Renal cortex interstitium (tissue), 11 donors: ENCODE results near the gene SLC9A9. TPM values are rescaled to one million over a fixed set of nuclear protein-coding genes. Genes with fewer than 3 reads are reported as not detected.

Experiments
- DNase-seq, 11 donors: peaks; one replicate each; pipeline ENCODE4 v3.0.0-alpha.2; 2013; ENCODE audit warnings: low read depth in 9 of 11, low spot score in 4 of 11; ENCODE audit errors: extremely low read depth in 1 of 11
- polyA plus RNA-seq, 3 donors: library from polyadenylated mRNA; unstranded; fragments of 120-200 nt; gene quantifications; one replicate each; pipeline ENCODE4 v1.2.1, GENCODE V29; 2013; ENCODE audit not compliant: insufficient read length in 3 of 3

The SLC9A9 gene
- polyA plus RNA-seq, 3 donors: 4.7 to 6.0 (median 5.6) TPM

DNA sequence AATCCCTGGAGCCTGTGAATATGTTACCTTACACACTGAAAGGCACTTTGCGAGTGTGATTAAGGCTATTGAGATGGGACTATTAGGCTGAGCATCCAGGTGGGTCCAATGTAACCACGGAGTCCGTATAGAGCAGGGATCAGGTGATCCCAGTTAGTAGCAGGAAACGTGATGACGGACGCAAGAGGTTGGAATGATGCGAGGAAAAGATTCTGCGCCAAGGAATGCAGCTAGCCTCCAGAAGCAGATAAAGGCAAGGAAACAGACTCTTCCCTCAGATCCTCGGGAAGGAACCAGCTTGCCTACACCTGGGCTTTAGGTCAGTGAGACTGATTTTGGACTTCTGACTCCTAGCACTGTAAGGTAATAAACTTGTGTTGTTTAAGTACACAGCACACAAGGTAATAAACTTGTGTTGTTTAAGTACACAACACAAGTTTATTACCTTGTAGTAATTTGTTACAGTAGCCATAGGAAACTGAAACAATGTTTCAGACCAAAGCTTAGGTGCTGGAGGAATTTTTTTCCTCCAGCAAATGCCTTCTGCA, 603.7 kb downstream of the SLC9A9 start:
- no peak for DNase-seq

- no peak for DNase-seq
Measured at GRCh38 chr3:143243686-143244085, 604.6 kb downstream of the SLC9A9 start.

DNA sequence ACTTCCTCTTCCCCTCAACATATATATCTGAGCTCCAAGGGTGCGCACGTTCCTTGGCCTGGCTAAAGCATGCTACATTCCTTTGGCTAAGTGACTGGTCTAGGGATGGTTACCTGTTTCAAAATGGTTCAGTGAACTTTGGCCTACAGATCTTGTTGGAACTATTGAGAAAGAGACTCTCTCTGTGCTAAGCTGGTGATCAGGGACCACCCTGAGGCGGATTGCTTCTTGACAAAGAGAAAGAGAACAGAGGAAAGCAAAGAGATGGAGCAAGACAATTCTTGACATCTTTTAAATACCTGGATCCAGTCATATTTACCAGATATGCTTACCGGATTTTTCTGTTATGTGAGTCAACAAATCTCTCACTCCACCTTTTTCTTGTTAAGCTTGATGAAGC, 605.6 kb downstream of the SLC9A9 start:
- no peak for DNase-seq

DNA sequence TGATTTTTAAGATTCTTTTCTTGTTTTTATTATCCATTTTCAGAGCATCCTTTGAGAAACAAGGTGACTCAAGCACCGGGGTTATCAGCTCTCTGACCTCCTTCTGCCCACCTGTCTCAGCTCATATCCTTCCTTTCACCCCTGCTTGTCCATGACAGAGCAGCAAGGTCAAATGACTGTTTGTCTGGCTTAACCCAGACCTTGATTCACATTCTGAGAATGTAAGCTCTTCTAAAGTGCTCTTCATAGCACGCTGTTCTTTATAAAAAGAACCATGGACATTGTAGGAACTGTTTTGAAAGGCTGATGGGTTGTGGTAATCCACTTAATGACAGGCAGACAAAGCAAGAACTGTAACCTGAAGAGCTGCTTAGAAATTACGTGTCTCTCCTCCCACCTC, 606.2 kb downstream of the SLC9A9 start:
- no peak for DNase-seq

GRCh38 chr3:143241481-143241951, 606.8 kb downstream of the SLC9A9 start:
- peak in 1 of 11 donors; percentile 12 for DNase-seq

DNA sequence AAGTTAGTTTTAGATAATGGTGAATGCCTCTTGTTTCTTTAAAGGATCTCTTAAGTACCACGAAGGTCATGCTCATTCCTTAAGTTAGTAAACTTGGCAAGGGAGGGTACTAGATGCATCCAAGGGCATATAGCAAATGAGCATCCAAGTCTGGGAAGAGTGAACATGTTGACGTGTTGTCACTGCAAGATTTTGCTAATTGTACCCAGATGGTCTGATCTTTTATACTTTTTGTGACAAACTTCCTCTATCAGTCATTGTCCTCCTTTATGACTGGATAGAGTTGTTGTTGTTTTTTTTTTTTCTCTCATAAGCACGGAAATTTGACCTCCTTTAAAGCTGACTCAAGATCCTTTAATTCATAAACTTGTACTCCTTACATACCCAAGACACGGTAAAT, 607.4 kb downstream of the SLC9A9 start:
- no peak for DNase-seq

DNA sequence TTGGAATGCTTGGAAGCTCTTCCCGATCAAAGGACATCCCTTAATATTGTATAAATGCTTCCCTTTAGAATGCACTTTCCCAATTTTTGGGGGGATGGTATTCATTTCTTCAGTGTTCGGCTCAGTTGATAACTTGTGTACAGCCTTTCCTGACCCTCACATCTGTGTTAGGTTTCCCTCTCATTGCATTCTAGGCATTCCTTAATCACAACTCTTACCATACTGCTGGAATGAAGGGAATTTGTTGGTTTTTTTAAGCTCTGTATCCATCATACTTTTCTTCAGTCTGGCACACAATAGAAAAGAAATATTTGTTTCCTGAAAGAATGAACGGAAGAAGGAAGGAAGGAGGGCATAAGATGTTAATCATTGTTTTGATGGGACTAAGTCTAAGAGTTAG, 609.2 kb downstream of the SLC9A9 start:
- no peak for DNase-seq

DNA sequence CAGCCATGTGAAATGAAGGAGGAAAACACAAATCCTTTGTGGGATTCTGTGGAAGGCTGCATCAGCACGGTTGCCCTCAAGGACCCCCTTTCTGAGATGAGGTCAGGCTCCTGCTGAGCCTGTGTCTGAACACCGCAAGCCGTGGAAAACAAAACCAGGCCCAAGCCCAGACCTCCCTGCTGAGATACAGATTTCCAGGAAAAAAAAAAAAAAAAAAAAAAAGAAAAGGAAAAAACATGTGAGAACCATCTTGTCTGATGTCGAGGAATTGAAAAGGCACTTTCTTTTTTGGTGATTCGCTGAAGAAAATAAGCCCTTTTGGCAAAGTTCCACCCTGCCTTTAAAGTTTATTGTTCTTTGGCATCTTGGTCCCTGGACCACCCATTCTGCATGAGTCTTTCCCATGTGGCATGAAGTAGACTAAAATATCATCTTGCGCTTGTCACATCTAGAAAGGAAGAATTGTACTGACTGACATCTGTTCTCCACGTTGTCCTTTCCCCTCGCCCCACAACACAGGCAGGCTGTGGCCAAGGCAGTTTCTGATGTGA, 611.1 kb downstream of the SLC9A9 start:
- peak in 4 of 11 donors; percentile 26 to 46 (median 30) for DNase-seq

GRCh38 chr3:143236226-143236964, 611.9 kb downstream of the SLC9A9 start:
- DNase-seq: peak in 1 of 11 donors; percentile 20

- DNase-seq: no peak
Measured at GRCh38 chr3:143235614-143236204, 612.6 kb downstream of the SLC9A9 start.

- no peak for DNase-seq
Measured at GRCh38 chr3:143234526-143234925, 613.7 kb downstream of the SLC9A9 start.

GRCh38 chr3:143232981-143233380, 615.3 kb downstream of the SLC9A9 start:
- no peak for DNase-seq

GRCh38 chr3:143228405-143228804, 619.9 kb downstream of the SLC9A9 start:
- DNase-seq: no peak

DNA sequence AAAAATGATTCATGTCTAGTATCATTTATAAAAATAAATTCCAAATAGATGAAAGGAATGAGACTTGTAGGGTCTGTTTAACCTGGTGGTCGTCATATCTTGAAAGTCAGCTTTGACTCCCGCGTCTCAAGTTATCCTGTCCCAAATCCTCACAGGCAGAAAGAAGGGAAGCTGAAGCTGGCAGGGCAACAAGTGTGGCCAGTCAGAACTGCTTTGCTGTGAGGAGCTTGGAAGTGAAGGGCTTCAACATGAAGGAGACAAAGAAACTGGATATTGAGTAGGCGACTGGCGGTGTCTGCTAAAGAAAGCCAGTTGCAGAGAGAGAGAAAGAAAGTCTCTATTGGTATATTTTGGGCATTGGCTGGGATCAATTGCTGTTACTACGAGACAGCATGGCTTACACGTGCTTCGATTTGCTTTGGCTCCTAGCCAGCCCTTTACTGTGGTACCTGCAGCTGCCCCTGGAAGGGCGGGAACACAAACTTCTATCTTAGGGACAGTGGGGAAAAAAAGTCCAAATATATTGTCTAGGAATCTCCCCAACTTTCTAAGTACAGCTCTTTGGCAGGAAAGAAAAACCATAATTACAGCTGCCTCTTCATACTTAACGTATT, 621.5 kb downstream of the SLC9A9 start:
- DNase-seq: no peak

GRCh38 chr3:143224716-143225115, 623.6 kb downstream of the SLC9A9 start:
- peak in 1 of 11 donors; percentile 32 for DNase-seq

- no peak for DNase-seq
Measured at GRCh38 chr3:143222981-143223380, 625.3 kb downstream of the SLC9A9 start.

DNA sequence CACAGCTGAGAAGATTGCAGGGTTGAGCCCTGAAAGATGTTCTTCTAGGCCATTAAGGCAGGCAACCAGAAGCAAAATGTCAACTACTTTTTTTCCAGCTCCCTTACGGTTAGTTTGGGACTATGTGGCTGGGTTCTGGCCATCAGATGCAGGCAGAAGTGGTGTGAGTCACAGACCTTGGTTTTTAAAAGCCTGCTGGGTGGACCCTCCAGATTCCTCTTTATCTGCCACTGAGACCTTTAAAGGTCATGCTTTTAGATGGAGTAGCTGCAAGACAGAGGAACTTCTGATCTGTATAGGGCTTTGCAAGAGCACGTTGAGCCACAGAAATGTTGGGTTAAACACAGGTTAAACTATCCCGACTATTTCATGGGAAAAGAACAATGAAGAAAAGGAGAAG, 625.8 kb downstream of the SLC9A9 start:
- DNase-seq: no peak

GRCh38 chr3:143221446-143221845, 626.8 kb downstream of the SLC9A9 start:
- DNase-seq: no peak

DNA sequence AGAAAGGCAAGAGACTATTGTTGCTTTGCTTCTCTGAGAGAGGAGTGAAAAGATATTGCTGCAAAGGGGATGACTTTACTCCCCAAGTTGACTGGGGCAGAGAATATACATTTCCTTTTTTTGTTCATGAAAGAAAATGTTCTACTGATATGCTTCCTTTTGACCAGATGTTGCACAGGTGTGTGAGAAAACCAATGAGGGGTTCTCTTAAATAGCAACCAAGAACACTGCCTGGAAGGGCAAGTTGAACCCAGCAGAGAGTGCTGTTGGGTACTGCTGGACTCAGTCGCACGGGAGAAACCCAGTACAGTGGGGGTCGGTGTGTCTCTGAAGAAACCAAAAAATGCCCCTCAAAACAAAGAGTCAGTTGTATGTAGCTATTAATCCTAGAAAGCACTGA, 627.5 kb downstream of the SLC9A9 start:
- DNase-seq: no peak
